HEK293 (cell line): ENCODE measurements around the gene EMP1.

Experiments used
- CTCF ChIA-PET: fragments of 350-600 bp; formaldehyde crosslinking; extraction: SDS; loops from one replicate; lab custom pipeline; 2021; ENCODE audit warnings: antibody characterized with exemption; lab: Yijun Ruan, JAX
- POLR2A ChIA-PET: fragments of 300-600 bp; formaldehyde crosslinking; extraction: SDS; loops from one replicate; lab custom pipeline; 2020; ENCODE audit warnings: antibody characterized with exemption, inconsistent platforms; lab: Yijun Ruan, JAX
- H3K27ac ChIP-seq: fragments of 200-500 bp; sonication (Bioruptor generic); 2 replicates; pipeline ENCODE4 v1.5.1; 2014; ENCODE audit warnings: low read depth, low read length, control low read depth, inconsistent platforms; ENCODE audit errors: extremely low read depth
- H3K36me3 ChIP-seq, 2 experiments: fragments of 200-500 bp in 1 of 2; sonication (Bioruptor generic) in 1 of 2; 1 replicate in 1 of 2; 2 replicates in 1 of 2; pipeline ENCODE4 v1.5.1; 2014 to 2017; ENCODE audit warnings: inconsistent platforms in 2 of 2, low read length in 2 of 2; ENCODE audit not compliant: control insufficient read depth in 2 of 2, insufficient read depth in 1 of 2
- H3K4me1 ChIP-seq: fragments of 200-500 bp; sonication (Bioruptor generic); 2 replicates; pipeline ENCODE4 v1.5.1; 2014; ENCODE audit warnings: mild to moderate bottlenecking, low read length, inconsistent platforms; ENCODE audit not compliant: control insufficient read depth, insufficient read depth
- H3K4me3 ChIP-seq: 2 replicates; pipeline ENCODE4 v1.5.1; 2011; ENCODE audit warnings: low read depth, mild to moderate bottlenecking, control low read depth, low read length, moderate library complexity
- H3K9me3 ChIP-seq: fragments of 200-500 bp; sonication (Bioruptor generic); 2 replicates; pipeline ENCODE4 v1.5.1; 2014; ENCODE audit warnings: low read depth, low read length, inconsistent platforms; ENCODE audit not compliant: control insufficient read depth, insufficient read depth
- ATF2 ChIP-seq: fragments of 450-650 bp; formaldehyde crosslinking; IDR thresholded peaks from 2 replicates; pipeline ENCODE4 v1.5.1; 2016; ENCODE audit warnings: missing biosample characterization, missing genetic modification characterization, low read depth
- BCL11A ChIP-seq: fragments of 450-650 bp; formaldehyde crosslinking; IDR thresholded peaks from 2 replicates; pipeline ENCODE4 v1.5.1; 2016; ENCODE audit warnings: low read depth, missing biosample characterization, missing genetic modification characterization
- FEZF1 ChIP-seq: fragments of 450-650 bp; formaldehyde crosslinking; IDR thresholded peaks from 2 replicates; pipeline ENCODE4 v1.5.1; 2016; ENCODE audit warnings: missing biosample characterization, missing genetic modification characterization
- HOXC10 ChIP-seq: sonication (generic); formaldehyde crosslinking; IDR thresholded peaks from 2 replicates; pipeline ENCODE4 v1.8.1; 2023; ENCODE audit warnings: mild to moderate bottlenecking, missing genetic modification reagents
- KLF7 ChIP-seq: fragments of 450-650 bp; formaldehyde crosslinking; IDR thresholded peaks from 2 replicates; pipeline ENCODE4 v1.5.1; 2016; ENCODE audit warnings: missing biosample characterization, missing genetic modification characterization, borderline replicate concordance
- KLF8 ChIP-seq: fragments of 450-650 bp; formaldehyde crosslinking; IDR thresholded peaks from 2 replicates; pipeline ENCODE4 v1.5.1; 2016; ENCODE audit warnings: missing biosample characterization, missing genetic modification characterization
- SALL2 ChIP-seq: fragments of 450-650 bp; formaldehyde crosslinking; IDR thresholded peaks from 2 replicates; pipeline ENCODE4 v1.5.0; 2017; ENCODE audit warnings: missing biosample characterization, mild to moderate bottlenecking, missing genetic modification characterization, borderline replicate concordance
- ZBTB20 ChIP-seq: fragments of 450-650 bp; formaldehyde crosslinking; IDR thresholded peaks from 2 replicates; pipeline ENCODE4 v1.5.1; 2016; ENCODE audit warnings: missing biosample characterization, missing genetic modification characterization
- ZBTB8A ChIP-seq: fragments of 450-650 bp; formaldehyde crosslinking; IDR thresholded peaks from 2 replicates; pipeline ENCODE4 v1.5.1; 2016; ENCODE audit warnings: missing biosample characterization, missing genetic modification characterization
- ZNF112 ChIP-seq: fragments of 450-650 bp; formaldehyde crosslinking; IDR thresholded peaks from 2 replicates; pipeline ENCODE4 v1.5.0; 2017; ENCODE audit warnings: missing biosample characterization, missing genetic modification characterization
- ZNF155 ChIP-seq: fragments of 450-650 bp; formaldehyde crosslinking; IDR thresholded peaks from 2 replicates; pipeline ENCODE4 v1.5.1; 2016; ENCODE audit warnings: missing biosample characterization, missing genetic modification characterization
- ZNF157 ChIP-seq: fragments of 450-650 bp; formaldehyde crosslinking; IDR thresholded peaks from 2 replicates; pipeline ENCODE4 v1.5.1; 2016; ENCODE audit warnings: missing biosample characterization, missing genetic modification characterization
- ZNF19 ChIP-seq: fragments of 450-650 bp; formaldehyde crosslinking; IDR thresholded peaks from 2 replicates; pipeline ENCODE4; 2016; ENCODE audit warnings: missing biosample characterization, missing genetic modification characterization, low read depth
- ZNF302 ChIP-seq: fragments of 450-650 bp; formaldehyde crosslinking; IDR thresholded peaks from 2 replicates; pipeline ENCODE4 v1.5.1; 2016; ENCODE audit warnings: missing biosample characterization, missing genetic modification characterization, low read depth
- ZNF354C ChIP-seq: fragments of 450-650 bp; formaldehyde crosslinking; IDR thresholded peaks from 2 replicates; pipeline ENCODE4 v1.5.1; 2016; ENCODE audit warnings: missing biosample characterization, missing genetic modification characterization, low read depth, borderline replicate concordance
- ZNF473 ChIP-seq: fragments of 450-650 bp; formaldehyde crosslinking; IDR thresholded peaks from 2 replicates; pipeline ENCODE4 v1.5.1; 2017; ENCODE audit warnings: missing biosample characterization, missing genetic modification characterization
- ZNF518A ChIP-seq: fragments of 450-650 bp; formaldehyde crosslinking; conservative IDR thresholded peaks from 2 replicates; pipeline ENCODE4 v1.5.1; 2016; ENCODE audit warnings: low read depth, missing biosample characterization, missing genetic modification characterization
- ZNF549 ChIP-seq: fragments of 450-650 bp; IDR thresholded peaks from 2 replicates; pipeline ENCODE4 v1.5.1; 2018; ENCODE audit warnings: missing biosample characterization, missing genetic modification characterization, mild to moderate bottlenecking, inconsistent platforms, moderate library complexity
- ZNF558 ChIP-seq: fragments of 450-650 bp; formaldehyde crosslinking; IDR thresholded peaks from 2 replicates; pipeline ENCODE4 v1.5.1; 2016; ENCODE audit warnings: missing biosample characterization, missing genetic modification characterization
- ZNF580 ChIP-seq: fragments of 450-650 bp; formaldehyde crosslinking; IDR thresholded peaks from 2 replicates; pipeline ENCODE4 v1.5.1; 2016; ENCODE audit warnings: missing biosample characterization, missing genetic modification characterization
- ZNF670 ChIP-seq: fragments of 450-650 bp; formaldehyde crosslinking; IDR thresholded peaks from 2 replicates; pipeline ENCODE4 v1.5.1; 2016; ENCODE audit warnings: missing biosample characterization, missing genetic modification characterization, low read depth
- ZNF692 ChIP-seq: fragments of 450-650 bp; formaldehyde crosslinking; IDR thresholded peaks from 2 replicates; pipeline ENCODE4 v1.5.1; 2016; ENCODE audit warnings: missing biosample characterization, missing genetic modification characterization
- ZNF777 ChIP-seq: fragments of 450-650 bp; formaldehyde crosslinking; IDR thresholded peaks from 2 replicates; pipeline ENCODE4 v1.5.1; 2017; ENCODE audit warnings: missing biosample characterization, missing genetic modification characterization, borderline replicate concordance

EMP1 gene

GRCh38 chr12:13229504-13229903 lies 33.0 kb downstream of the EMP1 start:
- Histone ChIP-seq H3K4me1 (no peaks in the 10 kb centered on the region), H3K9me3 (no peaks in the 10 kb centered on the region), H3K36me3 (no peaks in the 10 kb centered on the region), H3K4me3 (no peak overlapping the region), H3K27ac (no peak overlapping the region)
- TF ChIP-seq ZNF112 (tag by site-specific recombination) (no peak), ZNF155 (no peak), ATF2 (tag by site-specific recombination) (no peak), KLF7 (no peak), ZBTB8A (tag by site-specific recombination) (no peak), ZNF157 (tag by site-specific recombination) (no peak), ZNF19 (tag by site-specific recombination) (no peak)
- ChIA-PET CTCF (no interaction called here), POLR2A (no interaction called here)

GRCh38 chr12:13230500-13230899 lies 34.0 kb downstream of the EMP1 start:
- TF ChIP-seq BCL11A (tag by site-specific recombination) (no peak), ZNF354C (tag by site-specific recombination) (no peak), SALL2 (tag by site-specific recombination) (no peak), ZNF777 (tag by site-specific recombination) (no peak), ZNF549 (tag by site-specific recombination) (no peak), ZNF302 (no peak), ZNF558 (tag by site-specific recombination) (no peak), ZNF580 (tag by site-specific recombination) (no peak), HOXC10 (CRISPR knock-in tag) (no peak), ZNF692 (no peak), ZNF670 (tag by site-specific recombination) (no peak), KLF8 (tag by site-specific recombination) (no peak), FEZF1 (no peak), ZBTB20 (tag by site-specific recombination) (no peak), ZNF473 (tag by site-specific recombination) (no peak), ZNF518A (tag by site-specific recombination) (no peak)
- CTCF ChIA-PET, result interaction anchor here (0.5 kb wide), 1 partner anchor 18 kb away, joined by 3 read pairs; no protein-coding TSS in a partner anchor
- Histone ChIP-seq H3K36me3 (no peaks in the 10 kb centered on the region), H3K4me1 (no peaks in the 10 kb centered on the region), H3K4me3 (no peak overlapping the region), H3K9me3 (no peaks in the 10 kb centered on the region), H3K27ac (no peak overlapping the region)
- POLR2A ChIA-PET, result no interaction called here
